Cardiac septum (tissue), 1 donor: Measurements from ENCODE around the gene KRTAP12-4. TPM values are rescaled to one million over a fixed set of nuclear protein-coding genes. Genes with fewer than 3 reads are reported as not detected.
"Not testable (repeated sequence)": the region's sequence is repeated elsewhere in the genome, so short reads cannot be mapped to it uniquely, and the experiment has no call there.

Experiments used
- DNase-seq: peaks from one replicate; pipeline ENCODE4 v3.0.0-alpha.2; 2020; ENCODE audit warnings: low spot score
- intact Hi-C: fragments of 100-400 bp; cut with DNase I; formaldehyde crosslinking; loops from one replicate; pipeline ENCODE4 v1.14.0; 2022
- total RNA-seq: library from RNA; stranded (reverse); fragmentation: NEBNext Ultra II Directional; extraction: Animal tissue kit (Norgen Biotek cat#: 25700); gene quantifications from one replicate; pipeline ENCODE4 v1.2.1, GENCODE V29; 2021
- donor health status: DM: no; HTN: no; CAD: no.

Gene KRTAP12-4
- total RNA-seq, 1 donor from 2014 or later: not detected

- DNase-seq, intact Hi-C loops: not testable (repeated sequence)
Measured at GRCh38 chr21:44689740-44690139, 35.3 kb upstream of the KRTAP12-4 start.

- peak; percentile 9 for DNase-seq
- intact Hi-C loops: no loop called here
Measured at GRCh38 chr21:44687671-44688070, 33.2 kb upstream of the KRTAP12-4 start.

- peak; percentile 43 for DNase-seq
- intact Hi-C loops: no loop called here
Measured at GRCh38 chr21:44686843-44687561, 32.5 kb upstream of the KRTAP12-4 start.

GRCh38 chr21:44686000-44686781 is 31.7 kb upstream of the KRTAP12-4 start:
- peak; percentile 27 for DNase-seq
- intact Hi-C loops: no loop called here

GRCh38 chr21:44685050-44685449 is 30.6 kb upstream of the KRTAP12-4 start:
- intact Hi-C loops, DNase-seq: not testable (repeated sequence)

- peak; percentile 20 for DNase-seq
- intact Hi-C loops: no loop called here
Measured at GRCh38 chr21:44684483-44684882, 30.0 kb upstream of the KRTAP12-4 start.

GRCh38 chr21:44684077-44684476 is 29.6 kb upstream of the KRTAP12-4 start:
- DNase-seq: no peak
- intact Hi-C loops: no loop called here

GRCh38 chr21:44682580-44683151 is 28.2 kb upstream of the KRTAP12-4 start:
- intact Hi-C loops: no loop called here
- DNase-seq: no peak

- DNase-seq: no peak
- intact Hi-C loops: no loop called here
Measured at GRCh38 chr21:44681861-44682579, 27.6 kb upstream of the KRTAP12-4 start, which contains the start of gene KRTAP12-1. TSS of gene KRTAP12-1 (minus strand) at chr21:44682163. CDS start at chr21:44682123, 40 bp downstream.

GRCh38 chr21:44681152-44681551 is 26.7 kb upstream of the KRTAP12-4 start:
- no peak for DNase-seq
- intact Hi-C loops: no loop called here

- intact Hi-C loops: no loop called here
- DNase-seq: no peak
Measured at GRCh38 chr21:44677881-44678280, 23.4 kb upstream of the KRTAP12-4 start.

GRCh38 chr21:44671911-44672310 is 17.5 kb upstream of the KRTAP12-4 start:
- intact Hi-C loops: no loop called here

GRCh38 chr21:44670642-44671432 is 16.4 kb upstream of the KRTAP12-4 start:
- peak; percentile 63 for DNase-seq
- intact Hi-C loops: no loop called here

More at GRCh38 chr21:44671911-44672310, 17.5 kb upstream of the KRTAP12-4 start:
- no peak for DNase-seq

- DNase-seq: peak; percentile 22
- intact Hi-C loops: no loop called here
Measured at GRCh38 chr21:44667612-44668011, 13.2 kb upstream of the KRTAP12-4 start.

- DNase-seq: peak; percentile 79
- intact Hi-C loops: no loop called here
Measured at GRCh38 chr21:44666401-44667320, 12.2 kb upstream of the KRTAP12-4 start, which contains the start of gene KRTAP12-2. TSS of gene KRTAP12-2 (minus strand) at chr21:44666927. CDS start at chr21:44666886, 41 bp downstream.

GRCh38 chr21:44664691-44665090 is 10.2 kb upstream of the KRTAP12-4 start:
- peak; percentile 7 for DNase-seq
- intact Hi-C loops: no loop called here

GRCh38 chr21:44661567-44661966 is 7.1 kb upstream of the KRTAP12-4 start:
- DNase-seq: peak; percentile 14
- intact Hi-C loops: not testable (repeated sequence)
